GM19193 (cell line): ENCODE measurements around the gene GHRL.

ENCODE experiments used
- POLR2A ChIP-seq: IDR thresholded peaks from 4 replicates; pipeline ENCODE4 v1.6.1; 2011; ENCODE audit not compliant: insufficient read depth, insufficient read length; ENCODE audit errors: extremely low read depth

The GHRL gene

DNA sequence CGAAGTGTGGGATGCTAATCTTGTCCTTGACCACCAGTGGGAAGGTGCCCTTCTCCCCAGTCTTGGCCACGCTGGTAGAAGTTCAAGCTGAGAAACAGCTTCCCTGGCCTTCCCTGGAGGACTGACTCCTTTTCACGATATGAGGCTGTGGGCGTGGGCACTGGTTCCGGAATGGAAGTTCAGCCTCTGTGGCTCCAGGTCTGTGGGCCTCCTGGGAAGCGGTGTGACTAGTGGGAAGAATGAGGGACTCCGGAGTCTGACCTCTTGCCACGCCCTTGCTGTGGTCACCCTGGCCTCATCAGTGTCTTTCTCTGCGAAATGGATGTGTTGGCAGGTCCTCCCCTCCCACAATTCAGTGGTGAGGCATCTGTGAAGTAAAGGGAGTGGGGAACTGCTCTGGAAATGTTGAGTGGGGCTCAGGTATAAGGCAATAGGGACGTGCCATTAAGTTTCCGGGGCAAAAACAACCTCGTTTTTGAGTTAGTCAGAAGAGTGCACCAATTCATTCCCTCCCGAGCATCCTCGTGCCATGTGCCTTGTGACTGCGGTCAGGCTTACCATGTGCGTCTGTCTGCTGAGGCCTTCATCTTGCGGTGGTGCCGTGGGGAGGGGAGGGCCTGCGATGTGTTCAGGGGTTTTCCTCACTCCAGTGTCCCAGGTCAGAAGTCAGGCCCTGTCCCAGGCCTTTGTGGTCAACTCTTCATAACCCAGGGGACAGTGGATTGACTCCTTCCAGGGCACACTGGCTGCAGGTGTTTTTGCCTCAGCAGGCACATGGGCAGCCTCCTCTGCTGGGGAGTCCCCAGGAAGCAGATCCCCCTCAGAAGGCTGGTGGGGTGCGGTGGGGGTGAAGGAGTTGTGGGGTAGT, 40.0 kb upstream of the GHRL start:
- TF ChIP-seq POLR2A, result no peak

GRCh38 chr3:10331320-10331719, 38.6 kb upstream of the GHRL start:
- no peak for TF ChIP-seq POLR2A

DNA sequence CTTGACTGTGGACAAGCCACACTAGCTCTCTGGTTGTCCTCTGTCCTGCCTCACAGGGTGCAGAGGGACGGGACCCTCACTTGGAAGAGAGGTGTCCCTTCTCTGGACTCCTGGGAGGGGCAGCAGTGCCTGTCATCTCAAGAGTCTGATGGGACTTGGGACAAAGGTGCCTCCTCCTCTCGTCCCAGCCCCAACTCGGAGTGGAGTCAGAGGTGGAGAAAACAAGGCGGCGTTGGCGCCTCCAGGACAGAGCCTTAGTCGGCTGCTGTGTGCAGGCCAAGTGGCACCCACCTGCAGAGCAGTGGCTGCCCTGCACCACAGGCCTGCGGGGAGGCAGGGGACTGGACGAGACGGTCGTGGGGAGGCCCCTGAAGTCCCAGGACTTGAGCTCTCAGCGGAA, 37.6 kb upstream of the GHRL start:
- no peak for TF ChIP-seq POLR2A

GRCh38 chr3:10329495-10330015, 36.8 kb upstream of the GHRL start:
- TF ChIP-seq POLR2A, result no peak

DNA sequence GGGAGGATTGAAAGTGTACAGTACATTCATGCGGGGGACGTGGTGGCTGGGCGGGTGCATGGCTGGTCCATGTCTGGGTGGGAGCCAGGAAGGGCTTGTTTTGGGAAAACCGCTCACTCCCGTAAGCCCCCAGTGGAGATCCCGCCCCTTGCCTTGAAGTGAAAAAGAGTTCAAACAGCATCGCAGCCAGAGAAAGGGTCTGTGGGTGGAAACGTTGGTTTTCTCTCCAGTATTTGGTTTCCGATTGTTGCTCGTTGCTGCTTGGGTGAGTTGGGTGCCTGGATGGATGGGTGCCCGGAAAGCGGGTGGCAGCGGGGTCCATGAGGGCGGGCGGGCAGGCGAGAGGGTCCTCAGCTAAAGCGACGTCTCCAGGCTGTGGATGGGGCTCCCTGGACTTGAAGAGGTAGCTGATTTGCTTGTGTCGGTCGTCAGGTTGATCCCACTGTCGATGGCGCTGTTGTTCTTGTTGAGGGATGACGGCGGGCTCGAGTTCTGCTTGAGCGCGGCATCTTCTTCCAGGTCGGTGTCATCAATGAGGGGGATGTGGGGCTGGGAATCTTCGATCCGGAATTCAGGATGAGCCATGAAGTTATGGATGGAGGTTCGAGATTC, 35.8 kb upstream of the GHRL start:
- TF ChIP-seq POLR2A, result no peak

- no peak for TF ChIP-seq POLR2A
These were observed 34.8 kb upstream of the GHRL start for GRCh38 chr3:10327592-10327991.

GRCh38 chr3:10322352-10322710, 29.6 kb upstream of the GHRL start:
- TF ChIP-seq POLR2A, result no peak

- no peak for TF ChIP-seq POLR2A
These were observed 29.0 kb upstream of the GHRL start for GRCh38 chr3:10321630-10322351.

DNA sequence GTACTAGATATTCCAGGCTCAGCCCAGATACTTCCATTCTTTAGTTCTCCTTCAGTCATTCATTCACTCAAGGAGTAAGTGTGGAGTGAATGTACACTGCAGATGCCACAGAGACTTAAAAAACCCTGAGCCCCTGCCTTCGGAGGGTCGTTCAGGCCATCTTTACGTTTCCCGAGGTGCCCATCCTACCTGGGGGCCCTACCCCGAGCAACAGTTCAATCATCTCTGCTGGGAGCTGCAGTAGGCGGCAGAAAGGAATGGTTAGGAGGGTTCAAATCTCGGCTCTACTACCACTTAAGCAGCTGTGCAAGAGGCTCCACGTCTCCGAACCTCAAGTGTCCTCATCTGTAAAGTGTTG, 27.6 kb upstream of the GHRL start:
- TF ChIP-seq POLR2A, result no peak

GRCh38 chr3:10319804-10320203, 27.1 kb upstream of the GHRL start:
- no peak for TF ChIP-seq POLR2A

DNA sequence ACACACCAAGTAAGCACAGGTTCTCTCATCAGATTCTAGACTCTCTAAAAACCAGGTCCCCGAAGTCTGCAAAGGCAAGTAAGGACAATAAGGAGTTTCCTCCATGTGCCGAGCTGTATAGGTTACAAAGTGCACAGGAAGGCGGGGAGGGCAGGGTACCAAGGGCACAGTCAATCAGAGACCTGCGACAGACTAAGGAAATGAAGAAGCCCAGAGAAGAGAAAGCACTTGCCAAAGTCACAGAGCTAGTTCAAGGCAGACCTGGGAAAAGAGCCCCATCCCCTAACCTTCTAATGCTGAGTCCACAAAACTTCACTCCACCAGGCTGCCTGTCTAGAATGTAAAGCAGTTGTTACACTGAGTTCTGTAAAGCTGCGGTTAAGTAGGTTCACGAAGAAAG, 26.5 kb upstream of the GHRL start:
- TF ChIP-seq POLR2A, result no peak

DNA sequence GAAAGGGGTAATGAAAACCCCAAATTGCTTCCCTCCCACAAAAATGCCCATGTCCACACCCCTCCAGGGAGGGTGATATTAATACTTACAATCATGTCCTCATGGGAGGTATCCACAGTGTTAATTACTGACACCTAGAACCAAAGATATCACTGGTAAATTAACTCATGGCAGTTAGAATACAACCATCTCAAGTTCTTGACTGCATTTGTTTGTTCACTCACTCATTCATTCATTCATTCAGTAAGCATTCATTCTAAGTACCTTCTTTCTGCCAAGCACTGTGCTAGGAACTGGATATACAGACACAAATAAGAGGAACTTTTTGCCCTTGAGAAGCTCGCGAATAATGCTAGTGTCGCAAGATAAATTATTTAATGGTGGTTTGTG, 25.2 kb upstream of the GHRL start:
- no peak for TF ChIP-seq POLR2A

DNA sequence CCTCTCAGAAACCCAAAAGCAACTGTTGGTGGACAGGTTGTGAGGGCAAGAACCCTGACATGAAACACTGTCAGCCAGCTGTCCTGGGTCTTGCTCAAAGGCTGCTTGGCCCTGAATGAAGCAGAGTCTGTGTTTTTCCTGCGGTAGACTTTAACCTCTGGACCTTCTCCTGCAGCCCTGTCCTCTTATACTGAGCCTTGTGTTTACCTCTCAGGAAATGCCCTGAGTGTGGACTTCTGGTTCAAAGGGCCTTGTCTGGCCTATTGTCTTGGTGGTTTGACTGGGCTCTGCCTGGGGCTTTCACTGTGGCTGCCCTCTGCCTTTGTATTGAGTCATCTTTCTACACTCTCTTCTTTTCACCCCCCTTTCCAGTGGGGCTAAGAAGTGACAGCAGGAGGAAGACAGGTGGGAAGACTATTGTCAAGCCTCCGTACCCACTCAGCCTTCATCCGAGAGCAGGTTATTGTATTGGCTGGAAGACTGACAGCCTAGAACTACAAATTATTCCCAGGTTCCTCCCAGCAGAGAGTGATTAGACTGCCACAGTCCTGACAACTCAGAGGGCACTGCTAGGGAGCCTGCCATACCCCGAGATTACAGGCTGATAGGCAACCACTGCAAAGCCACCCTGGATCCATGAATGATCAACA, 24.7 kb upstream of the GHRL start:
- no peak for TF ChIP-seq POLR2A

- TF ChIP-seq POLR2A, result no peak
These were observed 23.1 kb upstream of the GHRL start for GRCh38 chr3:10315771-10316344.

- no peak for TF ChIP-seq POLR2A
These were observed 22.4 kb upstream of the GHRL start for GRCh38 chr3:10315101-10315500.
